A549 (cell line): ENCODE data around the gene PPP2R3C. TPM values are rescaled to one million over a fixed set of nuclear protein-coding genes. Genes with fewer than 3 reads are reported as not detected.

Experiments
- ATAC-seq, 2 experiments: fragments of 200-7000 bp in 1 of 2; fragments of >200 bp in 1 of 2; cut with Nextera tagmentation in 1 of 2; cut with Tn5 transposase in 1 of 2; 3 replicates each; pipeline versions ENCODE4 v1.8.0 to v1.9.1; 2018 to 2020; ENCODE audit warnings: mild to moderate bottlenecking in 1 of 2, moderate library complexity in 1 of 2
- CTCF ChIA-PET: fragments of 300-600 bp; sonication (Branson Sonifier 250); formaldehyde crosslinking; extraction: SDS; loops from one replicate; lab custom pipeline; 2021; ENCODE audit warnings: antibody characterized with exemption, inconsistent platforms; lab: Yijun Ruan, JAX
- POLR2A ChIA-PET: fragments of 350-600 bp; formaldehyde crosslinking; extraction: SDS; loops from one replicate; lab custom pipeline; 2021; ENCODE audit warnings: antibody characterized with exemption, inconsistent platforms; lab: Yijun Ruan, JAX
- DNase-seq, 2 experiments: peaks; one replicate each; pipeline versions ENCODE4 v3.0.0 to v3.0.0-alpha.2; 2011 to 2016; ENCODE audit warnings: low read depth in 1 of 2, low spot score in 1 of 2
- FAIRE-seq: peaks from 2 replicates; lab custom pipeline; 2011; peaks lifted over from hg19 to GRCh38; lab: Jason Lieb, UNC
- H3K27ac ChIP-seq, 2 experiments: fragments of >200 bp; sonication (Bioruptor Twin); formaldehyde crosslinking; 3 replicates each; pipeline ENCODE4 v1.5.1; 2016 to 2017
- H3K4me1 ChIP-seq: fragments of >200 bp; sonication (Bioruptor Twin); formaldehyde crosslinking; 3 replicates; pipeline ENCODE4 v1.6.1; 2016
- H3K4me2 ChIP-seq: fragments of >200 bp; sonication (Bioruptor Twin); formaldehyde crosslinking; 3 replicates; pipeline ENCODE4 v1.6.1; 2016
- H3K4me3 ChIP-seq: fragments of >200 bp; sonication (Bioruptor Twin); formaldehyde crosslinking; 3 replicates; pipeline ENCODE4 v1.5.1; 2016
- H3K9me3 ChIP-seq: fragments of >200 bp; sonication (Bioruptor Twin); formaldehyde crosslinking; 3 replicates; pipeline ENCODE4 v1.6.1; 2016
- BHLHE40 ChIP-seq: IDR thresholded peaks from 2 replicates; pipeline ENCODE4 v1.6.1; 2012; ENCODE audit warnings: low read depth, low read length, inconsistent platforms
- CEBPB ChIP-seq, 2 experiments: fragments of >200 bp in 1 of 2; sonication (Bioruptor Twin) in 1 of 2; formaldehyde crosslinking in 1 of 2; IDR thresholded peaks; 2 replicates each; pipeline ENCODE4 v1.6.1; 2012 to 2016
- CHD4 ChIP-seq: fragments of 200-600 bp; sonication (generic); IDR thresholded peaks from 2 replicates; pipeline ENCODE4 v1.6.1; 2016; ENCODE audit warnings: antibody characterized with exemption, mild to moderate bottlenecking, borderline replicate concordance
- FOSB ChIP-seq: fragments of 250-450 bp; sonication (Bioruptor Pico); IDR thresholded peaks from 2 replicates; pipeline ENCODE4 v1.5.0; 2020; ENCODE audit warnings: mild to moderate bottlenecking, moderate library complexity
- HDAC2 ChIP-seq: fragments of 200-600 bp; sonication (generic); IDR thresholded peaks from 2 replicates; pipeline ENCODE4 v1.6.1; 2016
- HEYL ChIP-seq: fragments of 250-450 bp; sonication (Bioruptor Pico); IDR thresholded peaks from 2 replicates; pipeline ENCODE4 v1.8.0; 2021; ENCODE audit warnings: mild to moderate bottlenecking, moderate library complexity
- HOXA7 ChIP-seq: fragments of 250-450 bp; sonication (Bioruptor Pico); IDR thresholded peaks from 2 replicates; pipeline ENCODE4 v1.5.0; 2020; ENCODE audit warnings: mild to moderate bottlenecking, moderate library complexity
- JUNB ChIP-seq: fragments of >200 bp; sonication (Bioruptor Twin); formaldehyde crosslinking; IDR thresholded peaks from 2 replicates; pipeline ENCODE4 v1.6.1; 2016
- KDM1A ChIP-seq: fragments of 200-600 bp; sonication (generic); IDR thresholded peaks from 2 replicates; pipeline ENCODE4 v1.6.1; 2016; ENCODE audit warnings: low read depth, mild to moderate bottlenecking
- MAFK ChIP-seq: fragments of 450-650 bp; IDR thresholded peaks from 2 replicates; pipeline ENCODE4 v1.6.1; 2014; ENCODE audit not compliant: partially characterized antibody
- MYC ChIP-seq: IDR thresholded peaks from 2 replicates; pipeline ENCODE4 v1.6.1; 2012; ENCODE audit warnings: mild to moderate bottlenecking, inconsistent platforms, low read length, improper control_type of control experiment, borderline replicate concordance
- NPAS2 ChIP-seq: fragments of 250-450 bp; sonication (Bioruptor Pico); IDR thresholded peaks from 2 replicates; pipeline ENCODE4 v1.8.0; 2022; ENCODE audit warnings: mild to moderate bottlenecking, moderate library complexity, borderline replicate concordance
- PHF8 ChIP-seq: fragments of 200-600 bp; sonication (generic); IDR thresholded peaks from 2 replicates; pipeline ENCODE4 v1.6.1; 2016; ENCODE audit warnings: low read depth, mild to moderate bottlenecking, antibody characterized with exemption, moderate library complexity, borderline replicate concordance
- POLR2A ChIP-seq: IDR thresholded peaks from 2 replicates; pipeline ENCODE4 v1.6.1; 2012; ENCODE audit warnings: mild to moderate bottlenecking, low read length
- RARB ChIP-seq: fragments of 250-450 bp; sonication (Bioruptor Pico); IDR thresholded peaks from 2 replicates; pipeline ENCODE4 v1.8.0; 2021; ENCODE audit warnings: mild to moderate bottlenecking, moderate library complexity
- RNF2 ChIP-seq: fragments of 200-600 bp; sonication (generic); IDR thresholded peaks from 2 replicates; pipeline ENCODE4 v1.6.1; 2016; ENCODE audit warnings: low read depth, mild to moderate bottlenecking, antibody characterized with exemption, moderate library complexity, borderline replicate concordance
- SREBF2 ChIP-seq: fragments of 450-650 bp; IDR thresholded peaks from 2 replicates; pipeline ENCODE4 v1.6.1; 2014; ENCODE audit warnings: mild to moderate bottlenecking, moderate library complexity
- ZC3H11A ChIP-seq: fragments of 450-650 bp; IDR thresholded peaks from 2 replicates; pipeline ENCODE4 v1.6.1; 2014; ENCODE audit warnings: antibody characterized with exemption, mild to moderate bottlenecking
- WGBS: methylation state at CpG from one replicate; pipeline ENCODE4 v1.1.6; 2017; ENCODE audit errors: missing lambda C conversion rate; 5-methylcytosine and 5-hydroxymethylcytosine counted together
- polyA plus RNA-seq, 4 experiments: library from polyadenylated mRNA; depleted of rRNA in 3 of 4; stranded (reverse); fragments of >200 nt; fragmentation: RNase III in 1 of 4; extraction: RNeasy Plus Mini Kit Qiagen cat#74134 plus additional on column Dnase treatment in 1 of 4; gene quantifications; 2 replicates in 3 of 4; 3 replicates in 1 of 4; pipeline ENCODE4 v1.2.3, GENCODE V29; 2011 to 2017
- TF ChIP-seq, protein P1 (sequence below): IDR thresholded peaks from 2 replicates; pipeline ENCODE4 v1.6.1; 2012
- TF ChIP-seq, protein P2 (sequence below): fragments of 150-350 bp; IDR thresholded peaks from 2 replicates; pipeline ENCODE4 v1.6.1; 2014; ENCODE audit warnings: low read depth, mild to moderate bottlenecking, low read length
- TF ChIP-seq, protein P3 (sequence below): fragments of >200 bp; sonication (Bioruptor Twin); formaldehyde crosslinking; IDR thresholded peaks from 3 replicates; pipeline ENCODE4 v1.6.1; 2016
- TF ChIP-seq, protein P4 (sequence below): fragments of >200 bp; sonication (Bioruptor Twin); formaldehyde crosslinking; IDR thresholded peaks from 2 replicates; pipeline ENCODE4 v1.6.1; 2016

The PPP2R3C gene
- polyA plus RNA-seq, 2 of the 4 experiments (the other 2 are of a cell fraction): 19.2 to 32.1 TPM

DNA sequence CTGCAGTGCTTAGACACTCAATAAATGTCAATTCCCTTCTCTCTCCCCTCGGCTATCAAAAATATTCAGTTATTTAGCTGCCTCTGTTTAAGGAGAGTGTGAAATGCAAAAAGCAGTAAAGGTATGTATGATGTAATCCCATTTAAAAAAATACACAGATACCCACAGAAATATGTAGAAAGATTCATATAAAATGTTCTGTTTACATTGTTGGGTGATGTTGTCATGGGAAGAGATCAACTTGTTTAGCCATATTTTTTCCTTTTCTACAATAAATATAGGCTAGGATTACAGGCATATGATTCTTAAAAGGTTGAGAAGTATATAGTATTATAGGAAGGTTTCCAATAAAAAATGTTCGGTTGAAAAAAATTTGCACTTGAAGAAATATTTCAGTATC lies 7.8 kb downstream of the PPP2R3C start:
- Histone ChIP-seq H3K4me1 (0 out of 3 replicates have a peak, but pooled peaks cover 4% of the 10 kb centered on the region), H3K4me2 (no peak overlapping the region), H3K4me3 (no peak overlapping the region), H3K9me3 (peaks cover 13% of the 10 kb centered on the region), H3K27ac (no peak overlapping the region)
- ChIA-PET CTCF (interaction anchor here (0.8 to 1.3 kb wide), 3 partner anchors 33 to 300 kb away, joined by 3 read pairs; partner anchors contain the start of gene FAM177A1), POLR2A (no interaction called here)
- no peak for TF ChIP-seq RARB (CRISPR knock-in tag)
- TF ChIP-seq CHD4: no peak
- TF ChIP-seq, protein P1, sequence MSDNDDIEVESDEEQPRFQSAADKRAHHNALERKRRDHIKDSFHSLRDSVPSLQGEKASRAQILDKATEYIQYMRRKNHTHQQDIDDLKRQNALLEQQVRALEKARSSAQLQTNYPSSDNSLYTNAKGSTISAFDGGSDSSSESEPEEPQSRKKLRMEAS: no peak
- no peak for TF ChIP-seq HOXA7
- TF ChIP-seq, protein P2, sequence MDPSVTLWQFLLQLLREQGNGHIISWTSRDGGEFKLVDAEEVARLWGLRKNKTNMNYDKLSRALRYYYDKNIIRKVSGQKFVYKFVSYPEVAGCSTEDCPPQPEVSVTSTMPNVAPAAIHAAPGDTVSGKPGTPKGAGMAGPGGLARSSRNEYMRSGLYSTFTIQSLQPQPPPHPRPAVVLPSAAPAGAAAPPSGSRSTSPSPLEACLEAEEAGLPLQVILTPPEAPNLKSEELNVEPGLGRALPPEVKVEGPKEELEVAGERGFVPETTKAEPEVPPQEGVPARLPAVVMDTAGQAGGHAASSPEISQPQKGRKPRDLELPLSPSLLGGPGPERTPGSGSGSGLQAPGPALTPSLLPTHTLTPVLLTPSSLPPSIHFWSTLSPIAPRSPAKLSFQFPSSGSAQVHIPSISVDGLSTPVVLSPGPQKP: no peak
- ATAC-seq (no peak), FAIRE-seq (no peak), DNase-seq (no peak)
- WGBS: 82% methylated on average over 2 of the region's 2 CpGs

DNA sequence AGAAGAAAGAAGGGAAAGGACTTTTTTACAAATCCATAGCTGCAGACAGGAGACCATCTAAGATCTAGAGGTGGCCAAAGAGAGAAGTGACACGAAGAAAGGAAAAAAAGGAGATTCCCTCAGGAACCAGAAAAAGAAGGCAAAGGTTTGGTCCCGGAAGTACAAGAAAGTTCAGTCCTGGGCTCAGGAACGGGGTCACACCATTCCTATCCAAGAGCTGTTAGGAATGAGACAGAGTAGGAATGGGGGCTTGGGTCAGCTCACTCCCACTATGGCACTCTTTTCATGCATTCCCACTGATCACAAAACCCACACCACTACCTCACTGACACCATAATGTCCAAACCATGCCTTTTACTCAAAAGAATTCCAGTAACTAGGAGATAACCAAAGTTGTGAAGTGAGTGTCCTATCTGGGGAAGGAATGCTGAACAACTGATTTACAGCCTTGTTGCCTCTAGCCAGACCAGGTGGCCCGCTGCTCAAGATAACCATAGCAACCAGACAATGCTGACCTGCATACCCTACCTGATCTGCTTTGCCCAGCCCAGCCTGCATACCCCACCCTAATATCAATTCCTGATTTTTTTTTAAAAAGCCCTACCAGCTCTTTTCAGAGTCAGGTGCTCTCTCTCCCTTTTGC lies 8.4 kb downstream of the PPP2R3C start:
- Histone ChIP-seq H3K4me2 (no peak overlapping the region), H3K4me3 (no peak overlapping the region), H3K27ac (no peak overlapping the region), H3K4me1 (0 out of 3 replicates have a peak, but pooled peaks cover 4% of the 10 kb centered on the region), H3K9me3 (peaks cover 13% of the 10 kb centered on the region)
- POLR2A ChIA-PET: no interaction called here
- WGBS: 94% methylated on average over 4 of the region's 4 CpGs
- DNase-seq (no peak), FAIRE-seq (no peak)
- TF ChIP-seq NPAS2 (CRISPR knock-in tag): no peak
- no peak for TF ChIP-seq CEBPB (IDR thresholded peaks at IDR 0.05)
- TF ChIP-seq, all 56 proteins: peak for 0
- CTCF ChIA-PET: interaction anchor here (0.7 to 1.3 kb wide), 3 partner anchors 33 to 300 kb away, joined by 3 read pairs; partner anchors contain the start of gene FAM177A1
- no peak for ATAC-seq

DNA sequence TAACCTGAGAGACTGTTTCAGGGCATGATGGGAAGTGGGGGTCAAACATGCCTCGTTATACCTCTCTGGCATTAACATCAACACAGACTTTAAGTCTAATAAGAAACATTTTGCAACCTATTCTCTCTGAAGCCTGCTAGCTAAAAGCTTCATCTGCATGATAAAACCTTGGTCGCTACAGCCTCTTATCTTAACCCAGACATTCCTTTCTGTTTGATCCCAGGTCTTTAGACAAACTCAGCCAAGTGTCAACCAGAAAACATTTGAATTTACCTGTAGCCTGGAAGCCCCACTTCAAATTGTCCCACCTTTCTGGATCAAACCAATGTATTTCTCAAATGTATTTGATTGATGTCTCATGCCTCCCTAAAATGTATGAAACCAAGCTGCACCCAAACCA lies 9.1 kb downstream of the PPP2R3C start:
- Histone ChIP-seq H3K9me3 (peaks cover 13% of the 10 kb centered on the region), H3K4me1 (0 out of 3 replicates have a peak, but pooled peaks cover 4% of the 10 kb centered on the region)
- 93% methylated on average over 2 of the region's 2 CpGs for WGBS
- ATAC-seq: no peak
- ChIA-PET POLR2A (no interaction called here), CTCF (interaction anchor here (1.2 kb wide), 1 partner anchor 34 kb away, joined by 3 read pairs; no protein-coding TSS in a partner anchor)
- TF ChIP-seq, protein P3, sequence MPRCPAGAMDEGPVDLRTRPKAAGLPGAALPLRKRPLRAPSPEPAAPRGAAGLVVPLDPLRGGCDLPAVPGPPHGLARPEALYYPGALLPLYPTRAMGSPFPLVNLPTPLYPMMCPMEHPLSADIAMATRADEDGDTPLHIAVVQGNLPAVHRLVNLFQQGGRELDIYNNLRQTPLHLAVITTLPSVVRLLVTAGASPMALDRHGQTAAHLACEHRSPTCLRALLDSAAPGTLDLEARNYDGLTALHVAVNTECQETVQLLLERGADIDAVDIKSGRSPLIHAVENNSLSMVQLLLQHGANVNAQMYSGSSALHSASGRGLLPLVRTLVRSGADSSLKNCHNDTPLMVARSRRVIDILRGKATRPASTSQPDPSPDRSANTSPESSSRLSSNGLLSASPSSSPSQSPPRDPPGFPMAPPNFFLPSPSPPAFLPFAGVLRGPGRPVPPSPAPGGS: no peak
- TF ChIP-seq HEYL (CRISPR knock-in tag): no peak
- TF ChIP-seq RNF2: no peak
- no peak for TF ChIP-seq ZC3H11A
- TF ChIP-seq JUNB: no peak
- no peak for TF ChIP-seq MAFK
- TF ChIP-seq HDAC2: no peak
- no peak for TF ChIP-seq PHF8
- TF ChIP-seq SREBF2: no peak
- TF ChIP-seq FOSB (CRISPR knock-in tag): no peak
- TF ChIP-seq BHLHE40: no peak
- TF ChIP-seq POLR2A: no peak
- no peak for TF ChIP-seq MYC
- TF ChIP-seq, protein P4, sequence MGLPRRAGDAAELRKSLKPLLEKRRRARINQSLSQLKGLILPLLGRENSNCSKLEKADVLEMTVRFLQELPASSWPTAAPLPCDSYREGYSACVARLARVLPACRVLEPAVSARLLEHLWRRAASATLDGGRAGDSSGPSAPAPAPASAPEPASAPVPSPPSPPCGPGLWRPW: no peak
- TF ChIP-seq KDM1A: no peak
- TF ChIP-seq, all 56 proteins: peak for 0
- Histone ChIP-seq H3K4me2 (no peak overlapping the region), H3K4me3 (no peak overlapping the region), H3K27ac (no peak overlapping the region)
- no peak for FAIRE-seq
- DNase-seq: no peak
